DND-41 (cell line): ENCODE results near the gene GPR32.

Source experiments
- EZH2 ChIP-seq: IDR thresholded peaks from 3 replicates; pipeline ENCODE4 v1.6.1; 2012; ENCODE audit warnings: borderline replicate concordance, low read depth, mild to moderate bottlenecking, moderate library complexity, low read length, inconsistent platforms; ENCODE audit not compliant: severe bottlenecking
- TF ChIP-seq, protein P1 (sequence below): IDR thresholded peaks from 2 replicates; pipeline ENCODE4 v1.5.1; 2012; ENCODE audit warnings: borderline replicate concordance, low read length, moderate library complexity, mild to moderate bottlenecking; ENCODE audit not compliant: poor library complexity, severe bottlenecking; ENCODE audit errors: extremely low read depth

DNA sequence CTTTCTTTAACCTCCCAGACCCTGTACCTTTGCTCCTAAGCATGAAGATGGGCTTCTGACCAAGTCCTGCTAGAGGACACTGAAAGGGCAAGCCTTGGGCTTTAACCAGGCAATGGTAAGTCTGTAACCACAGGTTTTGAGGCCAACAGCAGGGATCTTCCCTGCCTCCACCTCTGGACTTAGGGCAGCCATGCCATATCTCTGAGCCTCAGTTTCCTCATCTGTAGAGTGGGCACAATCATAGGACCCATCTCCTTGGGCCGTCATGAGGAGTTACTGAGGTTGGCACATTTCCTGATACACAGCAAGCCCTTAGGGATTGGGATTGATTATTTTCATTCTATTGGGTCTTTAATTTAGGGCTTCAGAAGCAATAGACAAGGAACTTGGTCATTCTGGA, 38.6 kb downstream of the GPR32 start:
- no peak for TF ChIP-seq EZH2
- TF ChIP-seq, protein P1, sequence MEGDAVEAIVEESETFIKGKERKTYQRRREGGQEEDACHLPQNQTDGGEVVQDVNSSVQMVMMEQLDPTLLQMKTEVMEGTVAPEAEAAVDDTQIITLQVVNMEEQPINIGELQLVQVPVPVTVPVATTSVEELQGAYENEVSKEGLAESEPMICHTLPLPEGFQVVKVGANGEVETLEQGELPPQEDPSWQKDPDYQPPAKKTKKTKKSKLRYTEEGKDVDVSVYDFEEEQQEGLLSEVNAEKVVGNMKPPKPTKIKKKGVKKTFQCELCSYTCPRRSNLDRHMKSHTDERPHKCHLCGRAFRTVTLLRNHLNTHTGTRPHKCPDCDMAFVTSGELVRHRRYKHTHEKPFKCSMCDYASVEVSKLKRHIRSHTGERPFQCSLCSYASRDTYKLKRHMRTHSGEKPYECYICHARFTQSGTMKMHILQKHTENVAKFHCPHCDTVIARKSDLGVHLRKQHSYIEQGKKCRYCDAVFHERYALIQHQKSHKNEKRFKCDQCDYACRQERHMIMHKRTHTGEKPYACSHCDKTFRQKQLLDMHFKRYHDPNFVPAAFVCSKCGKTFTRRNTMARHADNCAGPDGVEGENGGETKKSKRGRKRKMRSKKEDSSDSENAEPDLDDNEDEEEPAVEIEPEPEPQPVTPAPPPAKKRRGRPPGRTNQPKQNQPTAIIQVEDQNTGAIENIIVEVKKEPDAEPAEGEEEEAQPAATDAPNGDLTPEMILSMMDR = no peak
